ENCODE results near the gene PRRG3. TPM values are rescaled to one million over a fixed set of nuclear protein-coding genes. Genes with fewer than 3 reads are reported as not detected.

The PRRG3 gene
- total RNA-seq, 1 donor, result 0.45 TPM

- H3K4me3 ChIP-seq (ENCODE audit: low read depth, low read length), result no peak overlapping the region
- TF ChIP-seq, protein P1, sequence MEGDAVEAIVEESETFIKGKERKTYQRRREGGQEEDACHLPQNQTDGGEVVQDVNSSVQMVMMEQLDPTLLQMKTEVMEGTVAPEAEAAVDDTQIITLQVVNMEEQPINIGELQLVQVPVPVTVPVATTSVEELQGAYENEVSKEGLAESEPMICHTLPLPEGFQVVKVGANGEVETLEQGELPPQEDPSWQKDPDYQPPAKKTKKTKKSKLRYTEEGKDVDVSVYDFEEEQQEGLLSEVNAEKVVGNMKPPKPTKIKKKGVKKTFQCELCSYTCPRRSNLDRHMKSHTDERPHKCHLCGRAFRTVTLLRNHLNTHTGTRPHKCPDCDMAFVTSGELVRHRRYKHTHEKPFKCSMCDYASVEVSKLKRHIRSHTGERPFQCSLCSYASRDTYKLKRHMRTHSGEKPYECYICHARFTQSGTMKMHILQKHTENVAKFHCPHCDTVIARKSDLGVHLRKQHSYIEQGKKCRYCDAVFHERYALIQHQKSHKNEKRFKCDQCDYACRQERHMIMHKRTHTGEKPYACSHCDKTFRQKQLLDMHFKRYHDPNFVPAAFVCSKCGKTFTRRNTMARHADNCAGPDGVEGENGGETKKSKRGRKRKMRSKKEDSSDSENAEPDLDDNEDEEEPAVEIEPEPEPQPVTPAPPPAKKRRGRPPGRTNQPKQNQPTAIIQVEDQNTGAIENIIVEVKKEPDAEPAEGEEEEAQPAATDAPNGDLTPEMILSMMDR (IDR thresholded peaks at IDR 0.05; ENCODE audit: insufficient read depth, low read length), result no peak
- no peak for DNase-seq (ENCODE audit: low read depth)
Measured at GRCh38 chrX:151725338-151725614, 30.0 kb downstream of the PRRG3 start.

GRCh38 chrX:151726751-151727150 lies 31.5 kb downstream of the PRRG3 start:
- no peak for DNase-seq (ENCODE audit: low read depth)
- TF ChIP-seq, protein P1 (IDR thresholded peaks at IDR 0.05; ENCODE audit: insufficient read depth, low read length), result no peak
- no peak overlapping the region for H3K4me3 ChIP-seq (ENCODE audit: low read depth, low read length)

GRCh38 chrX:151727346-151727745 lies 32.1 kb downstream of the PRRG3 start:
- H3K4me3 ChIP-seq (ENCODE audit: low read depth, low read length), result no peak overlapping the region
- TF ChIP-seq, protein P1 (IDR thresholded peaks at IDR 0.05; ENCODE audit: insufficient read depth, low read length), result no peak
- no peak for DNase-seq (ENCODE audit: low read depth)

- TF ChIP-seq, protein P1 (IDR thresholded peaks at IDR 0.05; ENCODE audit: insufficient read depth, low read length), result no peak
- no peak for DNase-seq (ENCODE audit: low read depth)
- no peak overlapping the region for H3K4me3 ChIP-seq (ENCODE audit: low read depth, low read length)
Measured at GRCh38 chrX:151729056-151729725, 33.9 kb downstream of the PRRG3 start.

GRCh38 chrX:151734446-151734845 lies 39.2 kb downstream of the PRRG3 start, which contains the start of gene CNGA2:
Gene CNGA2, plus strand, starts transcription at chrX:151734746. Its CDS starts 3,738 bp downstream, at chrX:151738484.
- no peak within 1 kb of the TSS for H3K4me3 ChIP-seq (ENCODE audit: low read depth, low read length)
- TF ChIP-seq, protein P1 (IDR thresholded peaks at IDR 0.05; ENCODE audit: insufficient read depth, low read length), result no peak

GRCh38 chrX:151735219-151735618 lies 40.0 kb downstream of the PRRG3 start:
- DNase-seq (ENCODE audit: low read depth), result no peak
- TF ChIP-seq, protein P1 (IDR thresholded peaks at IDR 0.05; ENCODE audit: insufficient read depth, low read length), result no peak
- no peak overlapping the region for H3K4me3 ChIP-seq (ENCODE audit: low read depth, low read length)

More at GRCh38 chrX:151734446-151734845, 39.2 kb downstream of the PRRG3 start, which contains the start of gene CNGA2:
- no peak for DNase-seq (ENCODE audit: low read depth)

DNA sequence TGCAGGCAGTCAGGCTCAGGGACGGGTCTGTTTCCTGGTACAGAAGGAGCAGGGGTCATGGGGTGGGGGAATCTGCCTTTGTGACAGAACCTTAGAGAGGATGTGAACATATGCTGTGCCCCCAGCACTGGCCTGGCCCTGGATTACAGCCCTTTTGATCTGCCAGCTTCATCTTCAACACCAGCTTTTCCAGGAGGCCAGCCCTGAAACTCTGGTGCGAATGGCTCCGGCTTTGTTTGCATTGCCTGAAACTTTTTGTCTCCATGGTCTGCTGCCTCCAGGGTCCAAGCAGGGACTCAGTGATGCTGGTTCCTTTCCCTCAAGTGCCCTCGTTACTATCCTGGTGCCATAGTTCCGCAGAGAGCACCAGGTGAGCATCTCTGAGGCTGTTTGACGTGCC lies 41.4 kb downstream of the PRRG3 start:
- H3K4me3 ChIP-seq (ENCODE audit: low read depth, low read length), result no peak overlapping the region
- TF ChIP-seq, protein P1 (IDR thresholded peaks at IDR 0.05; ENCODE audit: insufficient read depth, low read length), result no peak
- no peak for DNase-seq (ENCODE audit: low read depth)

All from fibroblast of the aortic adventitia (primary cell).